GM18517 (cell line): ENCODE results near the gene VASP.
A peak's percentile ranks its signal among the peaks of the same experiment; 100 is the strongest.

ENCODE experiments used
- ATAC-seq: cut with Tn5 transposase; IDR thresholded peaks from one replicate; pipeline ENCODE4 v1.9.1; 2021; ENCODE audit warnings: mild to moderate bottlenecking, moderate library complexity; ENCODE audit not compliant: unreplicated experiment

The VASP gene

GRCh38 chr19:45506989-45507871 is at the start of gene VASP:
VASP (plus strand) TSS chr19:45507479; CDS start chr19:45507772, 293 bp downstream.
- peak; percentile 66 for ATAC-seq

- no peak for ATAC-seq
Measured at GRCh38 chr19:45457776-45458175, 49.5 kb upstream of the VASP start.

- no peak for ATAC-seq
Measured at GRCh38 chr19:45460807-45461347, 46.4 kb upstream of the VASP start.

- no peak for ATAC-seq
Measured at GRCh38 chr19:45462174-45462573, 45.1 kb upstream of the VASP start.

- no peak for ATAC-seq
Measured at GRCh38 chr19:45463241-45463640, 44.0 kb upstream of the VASP start.

- no peak for ATAC-seq
Measured at GRCh38 chr19:45464274-45464673, 43.0 kb upstream of the VASP start.

GRCh38 chr19:45464852-45465441 is 42.3 kb upstream of the VASP start:
- ATAC-seq, result no peak

- ATAC-seq, result no peak
Measured at GRCh38 chr19:45467115-45467455, 40.2 kb upstream of the VASP start.

GRCh38 chr19:45467456-45468158 is 39.7 kb upstream of the VASP start, which contains the start of gene FOSB:
FOSB (plus strand) TSS chr19:45467996; CDS start chr19:45468587, 591 bp downstream.
- peak; percentile 45 for ATAC-seq

GRCh38 chr19:45468159-45468651 is 39.1 kb upstream of the VASP start:
- ATAC-seq, result peak; percentile 4

- peak; percentile 23 for ATAC-seq
Measured at GRCh38 chr19:45468803-45469131, 38.5 kb upstream of the VASP start.

- peak; percentile 48 for ATAC-seq
Measured at GRCh38 chr19:45469132-45469944, 37.9 kb upstream of the VASP start.

- no peak for ATAC-seq
Measured at GRCh38 chr19:45469945-45470761, 37.1 kb upstream of the VASP start.

GRCh38 chr19:45470762-45471081 is 36.6 kb upstream of the VASP start:
- no peak for ATAC-seq

- ATAC-seq, result no peak
Measured at GRCh38 chr19:45471111-45471930, 36.0 kb upstream of the VASP start.

GRCh38 chr19:45471931-45472562 is 35.2 kb upstream of the VASP start:
- ATAC-seq, result no peak

- no peak for ATAC-seq
Measured at GRCh38 chr19:45472563-45473366, 34.5 kb upstream of the VASP start.

- ATAC-seq, result no peak
Measured at GRCh38 chr19:45473367-45473681, 34.0 kb upstream of the VASP start.
